ENCODE results near the gene FLYWCH2. TPM values are rescaled to one million over a fixed set of nuclear protein-coding genes. Genes with fewer than 3 reads are reported as not detected.
A peak's percentile ranks its signal among the peaks of the same experiment; 100 is the strongest.

Gene FLYWCH2
- total RNA-seq, 1 donor from 2014 or later: 36.5 TPM

DNA sequence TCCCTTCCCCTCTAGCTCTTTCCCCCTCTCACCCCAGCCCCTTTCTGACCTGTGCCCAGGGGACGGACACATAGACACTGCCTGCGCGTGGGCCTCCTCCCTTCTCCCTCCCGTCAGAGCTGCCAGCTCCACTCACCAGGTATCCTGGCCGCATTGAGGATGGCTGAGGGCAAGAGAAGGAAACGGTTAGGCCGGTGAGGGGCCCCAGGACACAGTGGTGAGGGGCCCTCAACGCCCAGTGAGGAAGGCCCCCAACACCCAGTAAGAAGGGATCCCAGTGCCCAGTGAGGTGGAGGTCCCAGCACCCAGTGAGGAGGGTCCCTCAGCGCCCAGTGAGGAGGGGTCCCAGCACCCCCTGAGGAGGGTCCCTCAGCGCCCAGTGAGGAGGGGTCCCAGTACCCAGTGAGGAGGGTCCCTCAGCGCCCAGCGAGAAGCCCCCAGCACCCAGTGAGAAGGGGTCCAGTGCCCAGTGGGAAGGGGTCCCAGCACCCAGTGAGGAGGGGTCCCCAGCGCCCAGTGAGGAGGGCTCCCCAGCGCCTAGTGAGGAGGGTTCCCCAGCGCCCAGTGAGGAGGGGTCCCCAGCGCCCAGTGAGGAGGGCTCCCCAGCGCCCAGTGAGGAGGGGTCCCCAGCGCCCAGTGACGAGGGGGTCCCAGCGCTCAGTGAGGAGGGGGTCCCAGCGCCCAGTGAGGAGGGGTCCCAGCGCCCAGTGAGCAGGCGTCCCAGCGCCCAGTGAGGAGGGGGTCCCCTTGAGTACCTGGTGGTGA is 26.1 kb upstream of the FLYWCH2 start:
- Mint-ChIP-seq H3K36me3 (ENCODE audit: low read depth, unreplicated experiment) (no peaks in the 10 kb centered on the region), H3K4me3 (ENCODE audit: unreplicated experiment) (no peak overlapping the region), H3K27ac (ENCODE audit: unreplicated experiment) (no peak overlapping the region), H3K4me1 (ENCODE audit: low read depth, unreplicated experiment) (peaks cover 2% of the 10 kb centered on the region), H3K27me3 (ENCODE audit: low read depth, unreplicated experiment) (peaks cover 8% of the 10 kb centered on the region), H3K9me3 (ENCODE audit: unreplicated experiment) (peaks cover 9% of the 10 kb centered on the region)
- no peak overlapping the region for H3K27ac ChIP-seq (ENCODE audit: low read depth, low read length)
- DNase-seq (ENCODE audit: low read depth): no peak
- no peaks in the 10 kb centered on the region for H3K27me3 ChIP-seq (ENCODE audit: insufficient read depth, low read length)
- H3K36me3 ChIP-seq (ENCODE audit: insufficient read depth, low read length): no peaks in the 10 kb centered on the region
- H4K20me1 ChIP-seq (ENCODE audit: insufficient read depth, low read length): no peaks in the 10 kb centered on the region
- H3K4me3 ChIP-seq (ENCODE audit: insufficient read depth, low read depth, low read length): no peak overlapping the region
- H3K9me3 ChIP-seq (ENCODE audit: insufficient read depth, low read depth, low read length): peaks cover 8% of the 10 kb centered on the region
- TF ChIP-seq EZH2 (IDR thresholded peaks at IDR 0.05; ENCODE audit: insufficient read depth, low read length): no peak
- TF ChIP-seq, protein P1, sequence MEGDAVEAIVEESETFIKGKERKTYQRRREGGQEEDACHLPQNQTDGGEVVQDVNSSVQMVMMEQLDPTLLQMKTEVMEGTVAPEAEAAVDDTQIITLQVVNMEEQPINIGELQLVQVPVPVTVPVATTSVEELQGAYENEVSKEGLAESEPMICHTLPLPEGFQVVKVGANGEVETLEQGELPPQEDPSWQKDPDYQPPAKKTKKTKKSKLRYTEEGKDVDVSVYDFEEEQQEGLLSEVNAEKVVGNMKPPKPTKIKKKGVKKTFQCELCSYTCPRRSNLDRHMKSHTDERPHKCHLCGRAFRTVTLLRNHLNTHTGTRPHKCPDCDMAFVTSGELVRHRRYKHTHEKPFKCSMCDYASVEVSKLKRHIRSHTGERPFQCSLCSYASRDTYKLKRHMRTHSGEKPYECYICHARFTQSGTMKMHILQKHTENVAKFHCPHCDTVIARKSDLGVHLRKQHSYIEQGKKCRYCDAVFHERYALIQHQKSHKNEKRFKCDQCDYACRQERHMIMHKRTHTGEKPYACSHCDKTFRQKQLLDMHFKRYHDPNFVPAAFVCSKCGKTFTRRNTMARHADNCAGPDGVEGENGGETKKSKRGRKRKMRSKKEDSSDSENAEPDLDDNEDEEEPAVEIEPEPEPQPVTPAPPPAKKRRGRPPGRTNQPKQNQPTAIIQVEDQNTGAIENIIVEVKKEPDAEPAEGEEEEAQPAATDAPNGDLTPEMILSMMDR (IDR thresholded peaks at IDR 0.05; ENCODE audit: insufficient read depth, low read depth, low read length): no peak
- H3K9ac ChIP-seq (ENCODE audit: low read length): no peak overlapping the region
- peaks cover 5% of the 10 kb centered on the region for H3K4me1 ChIP-seq (ENCODE audit: insufficient read depth, low read length)
- no peak for FAIRE-seq
- H3K79me2 ChIP-seq (ENCODE audit: insufficient read depth, low read length): no peaks in the 10 kb centered on the region
- no peak overlapping the region for H3K4me2 ChIP-seq (ENCODE audit: low read length)
- H2AFZ ChIP-seq (ENCODE audit: low read depth, low read length): no peak overlapping the region

DNA sequence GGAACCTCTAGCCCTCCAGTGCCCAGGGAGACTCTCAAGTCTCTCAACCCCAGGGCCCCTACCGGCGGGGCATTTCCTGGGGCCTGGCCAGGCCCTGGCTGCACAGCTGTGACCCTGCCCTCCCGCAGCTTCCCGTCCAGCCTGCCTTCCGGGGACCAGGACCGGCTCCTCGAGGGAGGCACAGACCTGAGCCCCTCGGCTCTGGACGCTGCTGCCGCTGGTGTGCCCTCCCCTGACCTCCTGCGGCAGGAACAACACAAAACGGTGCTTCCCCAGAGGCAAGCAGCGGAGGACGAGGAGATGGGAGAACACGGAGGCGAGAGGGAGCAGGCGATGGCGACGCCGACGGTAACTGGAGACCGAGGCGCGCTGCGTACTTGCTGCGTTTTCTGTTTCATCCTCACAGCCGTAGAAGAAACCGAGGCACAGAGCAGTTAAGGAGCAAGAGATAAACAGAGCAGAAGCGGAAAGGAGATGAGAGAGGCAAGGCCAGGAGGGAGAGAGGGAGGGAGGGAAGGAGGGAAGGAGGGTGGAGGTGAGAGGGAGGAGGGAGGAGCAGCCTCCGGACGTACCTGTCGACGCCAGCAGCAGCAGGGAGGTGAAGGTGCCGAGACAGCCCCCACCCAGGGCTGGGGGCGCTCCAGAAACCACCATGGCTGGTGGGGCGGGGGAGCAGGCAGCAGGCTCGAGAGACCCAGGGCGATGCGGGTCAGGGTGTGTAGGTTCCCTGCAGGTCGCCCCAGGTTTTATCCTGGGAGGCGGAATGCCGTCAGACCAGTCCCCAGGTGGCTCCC is 25.4 kb upstream of the FLYWCH2 start, which contains the start of gene PRSS22:
Gene PRSS22, minus strand, starts transcription at position 720 of the 794 bp plus-strand sequence. Its CDS starts 66 bp downstream, at position 654.
- Histone ChIP-seq H3K4me2 (ENCODE audit: low read length) (peak within 1 kb of the TSS; percentile 75), H3K4me1 (ENCODE audit: insufficient read depth, low read length) (peaks cover 5% of the 10 kb centered on the region), H3K79me2 (ENCODE audit: insufficient read depth, low read length) (no peaks in the 10 kb centered on the region), H2AFZ (ENCODE audit: low read depth, low read length) (peak within 1 kb of the TSS; percentile 91), H3K4me3 (ENCODE audit: insufficient read depth, low read depth, low read length) (peak within 1 kb of the TSS; percentile 10), H3K9me3 (ENCODE audit: insufficient read depth, low read depth, low read length) (peaks cover 8% of the 10 kb centered on the region), H4K20me1 (ENCODE audit: insufficient read depth, low read length) (no peaks in the 10 kb centered on the region), H3K9ac (ENCODE audit: low read length) (peak within 1 kb of the TSS; percentile 43), H3K27me3 (ENCODE audit: insufficient read depth, low read length) (no peaks in the 10 kb centered on the region), H3K27ac (ENCODE audit: low read depth, low read length) (no peak within 1 kb of the TSS), H3K36me3 (ENCODE audit: insufficient read depth, low read length) (no peaks in the 10 kb centered on the region)
- Mint-ChIP-seq H3K27ac (ENCODE audit: unreplicated experiment) (no peak within 1 kb of the TSS), H3K36me3 (ENCODE audit: low read depth, unreplicated experiment) (no peaks in the 10 kb centered on the region), H3K4me3 (ENCODE audit: unreplicated experiment) (peak within 1 kb of the TSS; percentile 76), H3K27me3 (ENCODE audit: low read depth, unreplicated experiment) (peaks cover 8% of the 10 kb centered on the region), H3K9me3 (ENCODE audit: unreplicated experiment) (peaks cover 9% of the 10 kb centered on the region), H3K4me1 (ENCODE audit: low read depth, unreplicated experiment) (peaks cover 2% of the 10 kb centered on the region)
- DNase-seq (ENCODE audit: low read depth) (no peak), FAIRE-seq (no peak)
- TF ChIP-seq, protein P1 (IDR thresholded peaks at IDR 0.05; ENCODE audit: insufficient read depth, low read depth, low read length): no peak
- no peak for TF ChIP-seq EZH2 (IDR thresholded peaks at IDR 0.05; ENCODE audit: insufficient read depth, low read length)
